Mammary epithelial cell (primary cell): Measurements from ENCODE around the gene ABI3BP.

Experiments used
- EZH2 ChIP-seq: IDR thresholded peaks from 2 replicates; pipeline ENCODE4 v1.6.1; 2012; ENCODE audit warnings: low read length, inconsistent platforms, borderline replicate concordance
- TF ChIP-seq, protein P1 (sequence below), 2 donors: IDR thresholded peaks in 1 of 2; conservative IDR thresholded peaks in 1 of 2; 2 replicates each; pipeline ENCODE4 v1.5.1; 2011 to 2012; ENCODE audit warnings: inconsistent platforms in 2 of 2, low read length in 2 of 2, mild to moderate bottlenecking in 2 of 2, control low read depth in 1 of 2, low read depth in 1 of 2; ENCODE audit not compliant: insufficient read depth in 1 of 2; ENCODE audit errors: extremely low read depth in 1 of 2

- TF ChIP-seq, protein P1, sequence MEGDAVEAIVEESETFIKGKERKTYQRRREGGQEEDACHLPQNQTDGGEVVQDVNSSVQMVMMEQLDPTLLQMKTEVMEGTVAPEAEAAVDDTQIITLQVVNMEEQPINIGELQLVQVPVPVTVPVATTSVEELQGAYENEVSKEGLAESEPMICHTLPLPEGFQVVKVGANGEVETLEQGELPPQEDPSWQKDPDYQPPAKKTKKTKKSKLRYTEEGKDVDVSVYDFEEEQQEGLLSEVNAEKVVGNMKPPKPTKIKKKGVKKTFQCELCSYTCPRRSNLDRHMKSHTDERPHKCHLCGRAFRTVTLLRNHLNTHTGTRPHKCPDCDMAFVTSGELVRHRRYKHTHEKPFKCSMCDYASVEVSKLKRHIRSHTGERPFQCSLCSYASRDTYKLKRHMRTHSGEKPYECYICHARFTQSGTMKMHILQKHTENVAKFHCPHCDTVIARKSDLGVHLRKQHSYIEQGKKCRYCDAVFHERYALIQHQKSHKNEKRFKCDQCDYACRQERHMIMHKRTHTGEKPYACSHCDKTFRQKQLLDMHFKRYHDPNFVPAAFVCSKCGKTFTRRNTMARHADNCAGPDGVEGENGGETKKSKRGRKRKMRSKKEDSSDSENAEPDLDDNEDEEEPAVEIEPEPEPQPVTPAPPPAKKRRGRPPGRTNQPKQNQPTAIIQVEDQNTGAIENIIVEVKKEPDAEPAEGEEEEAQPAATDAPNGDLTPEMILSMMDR (conservative IDR thresholded peaks at IDR 0.05 in 1 of 2, IDR thresholded peaks at IDR 0.05 in 1 of 2; ENCODE audit: extremely low read depth in 1 of 2, insufficient read depth in 1 of 2, low read depth in 1 of 2, low read length in 2 of 2), result no peak
- no peak for TF ChIP-seq EZH2
Observed at GRCh38 chr3:100759159-100759558, 234.1 kb downstream of the ABI3BP start.
